ENCODE data around the gene PRKCZ.

Gene PRKCZ

DNA sequence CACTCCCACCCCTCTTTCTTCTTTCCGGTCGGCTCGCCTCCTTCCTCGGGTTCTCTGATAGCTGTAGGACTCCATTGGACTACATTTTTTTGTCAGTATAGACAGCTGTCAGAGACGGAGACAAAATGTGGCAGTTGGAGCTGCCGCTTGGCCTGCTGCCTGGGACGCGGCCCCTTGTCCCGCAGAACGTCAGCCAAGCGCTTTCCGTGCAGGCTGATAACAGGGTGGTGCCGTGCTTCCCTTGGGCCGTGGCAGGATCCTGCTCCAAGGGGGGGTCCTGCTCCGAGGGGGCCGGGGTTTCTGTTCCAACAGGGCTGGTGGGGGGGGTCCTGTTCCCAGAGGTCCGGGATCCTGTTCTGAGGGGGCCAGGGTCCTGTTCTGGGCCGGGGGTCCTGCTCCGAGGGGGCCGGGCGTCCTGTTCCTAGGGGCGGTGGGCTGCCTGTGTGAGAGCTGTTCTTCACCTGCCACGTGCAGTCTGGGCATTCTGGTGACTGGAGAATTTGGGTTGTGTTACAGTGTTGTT is 182.8 kb downstream of the PRKCZ start:
- DNase-seq (ENCODE audit: low spot score in 2 of 2) (no peak), ATAC-seq (replicated peaks; ENCODE audit: extremely low read depth, poor library complexity, severe bottlenecking) (no peak)
- Mint-ChIP-seq H3K36me3 (ENCODE audit: insufficient read depth) (peaks cover 82% of the 10 kb centered on the region), H3K27me3 (no peaks in the 10 kb centered on the region), H3K4me1 (peaks cover 74% of the 10 kb centered on the region), H3K4me3 (peak overlapping the region; percentile 91), H3K27ac (ENCODE audit: low read depth) (peak overlapping the region; percentile 96), H3K9me3 (no peaks in the 10 kb centered on the region)

DNA sequence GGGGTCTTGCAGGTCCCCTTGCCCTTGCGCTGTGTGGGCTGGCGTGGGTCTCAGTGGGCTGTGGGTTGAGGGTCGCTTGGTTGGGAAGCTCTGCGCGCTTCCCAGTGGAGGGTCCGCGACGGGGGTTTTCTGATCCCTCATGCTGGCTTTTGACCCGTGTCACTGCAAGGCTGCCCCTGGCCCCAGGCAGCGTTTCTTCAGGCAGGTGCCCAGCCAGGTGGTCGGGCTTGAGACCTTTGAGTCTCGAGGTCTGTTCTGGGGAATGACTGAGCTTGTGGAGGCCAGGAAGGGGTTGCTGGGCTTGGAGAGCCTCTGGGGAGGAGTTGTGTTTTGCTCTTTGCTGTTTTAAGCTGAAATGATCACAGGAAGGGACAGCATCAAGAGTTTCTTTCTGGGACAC is 183.3 kb downstream of the PRKCZ start:
- no peaks in the 10 kb centered on the region for H3K9me3 Mint-ChIP-seq
- peak overlapping the region; percentile 91 for H3K4me3 Mint-ChIP-seq
- ATAC-seq (replicated peaks; ENCODE audit: extremely low read depth, poor library complexity, severe bottlenecking) (no peak), DNase-seq (ENCODE audit: low spot score in 2 of 2) (no peak)
- H3K27me3 Mint-ChIP-seq: no peaks in the 10 kb centered on the region
- peak overlapping the region; percentile 96 for H3K27ac Mint-ChIP-seq (ENCODE audit: low read depth)
- peaks cover 74% of the 10 kb centered on the region for H3K4me1 Mint-ChIP-seq
- H3K36me3 Mint-ChIP-seq (ENCODE audit: insufficient read depth): peaks cover 87% of the 10 kb centered on the region

GRCh38 chr1:2233997-2234761 is 184.0 kb downstream of the PRKCZ start:
- H3K4me1 Mint-ChIP-seq: peaks cover 74% of the 10 kb centered on the region
- ATAC-seq (replicated peaks; ENCODE audit: extremely low read depth, poor library complexity, severe bottlenecking): peak; percentile 81
- peak overlapping the region; percentile 91 for H3K4me3 Mint-ChIP-seq
- peak overlapping the region; percentile 96 for H3K27ac Mint-ChIP-seq (ENCODE audit: low read depth)
- no peaks in the 10 kb centered on the region for H3K27me3 Mint-ChIP-seq
- peak; percentile 69 to 92 for DNase-seq (ENCODE audit: low spot score in 2 of 2)
- peaks cover 85% of the 10 kb centered on the region for H3K36me3 Mint-ChIP-seq (ENCODE audit: insufficient read depth)
- H3K9me3 Mint-ChIP-seq: no peaks in the 10 kb centered on the region

- peak in 1 of 2 donors; percentile 69 for DNase-seq (ENCODE audit: low spot score in 2 of 2)
- H3K4me1 Mint-ChIP-seq: peaks cover 74% of the 10 kb centered on the region
- H3K36me3 Mint-ChIP-seq (ENCODE audit: insufficient read depth): peaks cover 84% of the 10 kb centered on the region
- peak; percentile 43 for ATAC-seq (replicated peaks; ENCODE audit: extremely low read depth, poor library complexity, severe bottlenecking)
- no peaks in the 10 kb centered on the region for H3K9me3 Mint-ChIP-seq
- peak overlapping the region; percentile 96 for H3K27ac Mint-ChIP-seq (ENCODE audit: low read depth)
- peak overlapping the region; percentile 91 for H3K4me3 Mint-ChIP-seq
- H3K27me3 Mint-ChIP-seq: no peaks in the 10 kb centered on the region
Observed at GRCh38 chr1:2234762-2235113, 184.5 kb downstream of the PRKCZ start.
